Nephron progenitor cell (in vitro differentiated cells): Measurements from ENCODE around the gene WFDC12.

Source experiments
- DNase-seq: peaks from one replicate; pipeline ENCODE4 v3.0.0; 2021
- H3K27ac Mint-ChIP-seq: 2 replicates; pipeline ENCODE4 v1.8.0; 2021; ENCODE audit warnings: mild to moderate bottlenecking, moderate library complexity, mixed read lengths
- H3K27me3 Mint-ChIP-seq: 2 replicates; pipeline ENCODE4 v1.8.0; 2021; ENCODE audit warnings: mild to moderate bottlenecking, low read depth, mixed read lengths; ENCODE audit not compliant: poor library complexity
- H3K36me3 Mint-ChIP-seq: 2 replicates; pipeline ENCODE4 v1.8.0; 2021; ENCODE audit warnings: low read depth, mixed read lengths
- H3K4me1 Mint-ChIP-seq: 2 replicates; pipeline ENCODE4 v1.8.0; 2021; ENCODE audit warnings: mixed read lengths
- H3K4me3 Mint-ChIP-seq: 2 replicates; pipeline ENCODE4 v1.8.0; 2021; ENCODE audit warnings: mild to moderate bottlenecking, moderate library complexity, mixed read lengths
- H3K9me3 Mint-ChIP-seq: 2 replicates; pipeline ENCODE4 v1.8.0; 2021; ENCODE audit warnings: mild to moderate bottlenecking, moderate library complexity, mixed read lengths
- CTCF ChIP-seq: fragments of 200-600 bp; sonication (generic); IDR thresholded peaks from 2 replicates; pipeline ENCODE4 v1.5.0; 2021; ENCODE audit warnings: antibody characterized with exemption

Gene WFDC12

GRCh38 chr20:45090481-45090880, 33.8 kb downstream of the WFDC12 start:
- TF ChIP-seq CTCF = no peak
- Mint-ChIP-seq H3K27me3 (peaks cover 13% of the 10 kb centered on the region), H3K27ac (no peak overlapping the region), H3K4me1 (peaks cover 4% of the 10 kb centered on the region), H3K36me3 (peaks cover 11% of the 10 kb centered on the region), H3K9me3 (peaks cover 4% of the 10 kb centered on the region), H3K4me3 (no peak overlapping the region)
- DNase-seq = no peak

DNA sequence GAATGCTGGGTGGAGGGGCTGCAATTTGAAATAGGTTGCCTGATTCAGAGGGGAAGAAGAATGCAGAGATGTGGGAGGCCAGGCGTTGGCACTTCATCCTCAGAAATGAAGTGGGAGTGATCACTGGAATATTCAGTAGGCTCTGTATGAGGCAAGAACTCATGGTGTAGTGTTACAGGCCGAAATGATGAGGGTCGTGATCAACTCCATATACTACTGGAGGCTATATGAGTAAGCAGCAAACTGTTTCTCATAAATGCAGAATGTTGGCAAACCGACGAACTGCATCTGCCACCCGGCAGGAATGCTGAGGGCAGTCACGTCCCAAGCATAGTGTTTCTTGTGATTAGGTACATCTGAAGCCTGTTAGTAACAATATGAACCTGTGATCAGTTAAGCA, 36.0 kb downstream of the WFDC12 start:
- no peaks in the 10 kb centered on the region for H3K27me3 Mint-ChIP-seq
- no peak overlapping the region for H3K27ac Mint-ChIP-seq
- no peak for TF ChIP-seq CTCF
- H3K9me3 Mint-ChIP-seq = peaks cover 6% of the 10 kb centered on the region
- H3K4me3 Mint-ChIP-seq = no peak overlapping the region
- H3K4me1 Mint-ChIP-seq = peaks cover 4% of the 10 kb centered on the region
- peaks cover 16% of the 10 kb centered on the region for H3K36me3 Mint-ChIP-seq
- DNase-seq = no peak

DNA sequence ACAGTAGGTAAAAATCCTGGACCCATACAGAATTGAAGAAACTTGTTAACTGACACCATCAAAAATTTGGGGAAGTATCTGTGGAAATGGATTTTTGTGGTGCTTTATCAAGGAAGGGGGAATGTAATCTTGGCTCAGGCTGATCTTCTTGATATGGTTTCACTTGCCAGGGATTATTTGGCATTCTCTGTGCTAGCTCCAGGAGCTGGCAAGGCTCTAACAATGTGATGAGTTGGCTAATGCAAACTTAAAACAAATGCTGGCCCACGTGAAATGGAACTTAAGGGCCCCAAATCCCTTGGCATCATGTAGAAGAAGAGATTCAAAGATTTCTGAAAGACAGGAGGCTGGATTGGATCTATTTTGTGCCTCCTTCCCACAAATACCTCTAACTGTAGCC, 36.5 kb downstream of the WFDC12 start:
- DNase-seq = no peak
- no peaks in the 10 kb centered on the region for H3K27me3 Mint-ChIP-seq
- no peak for TF ChIP-seq CTCF
- H3K9me3 Mint-ChIP-seq = peaks cover 10% of the 10 kb centered on the region
- H3K36me3 Mint-ChIP-seq = peaks cover 20% of the 10 kb centered on the region
- no peak overlapping the region for H3K4me3 Mint-ChIP-seq
- H3K27ac Mint-ChIP-seq = no peak overlapping the region
- H3K4me1 Mint-ChIP-seq = peaks cover 4% of the 10 kb centered on the region

GRCh38 chr20:45087097-45087790, 37.0 kb downstream of the WFDC12 start:
- Mint-ChIP-seq H3K27ac (no peak overlapping the region), H3K4me1 (peaks cover 4% of the 10 kb centered on the region), H3K4me3 (no peak overlapping the region), H3K9me3 (peaks cover 15% of the 10 kb centered on the region), H3K36me3 (peaks cover 26% of the 10 kb centered on the region), H3K27me3 (no peaks in the 10 kb centered on the region)
- TF ChIP-seq CTCF = no peak
- no peak for DNase-seq

DNA sequence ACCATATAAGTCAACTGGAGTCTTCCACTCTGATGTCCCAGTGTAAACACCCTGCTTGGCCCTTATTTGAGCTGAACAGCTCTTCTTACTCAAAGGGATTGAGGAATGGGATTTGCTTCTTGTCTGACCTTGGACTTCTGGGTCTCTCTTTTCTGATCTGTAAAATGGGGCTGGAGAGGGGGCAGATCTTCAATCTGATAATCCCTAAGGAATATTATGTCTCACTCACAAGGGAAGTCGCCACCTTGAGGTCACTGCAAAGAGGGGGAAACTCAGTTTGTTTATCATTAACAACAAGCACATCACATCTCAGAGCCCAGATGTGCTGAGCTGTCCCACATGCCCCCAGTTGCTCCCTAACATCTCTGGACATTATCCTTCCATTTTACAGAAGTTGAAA, 38.4 kb downstream of the WFDC12 start:
- H3K27ac Mint-ChIP-seq = no peak overlapping the region
- no peak for TF ChIP-seq CTCF
- no peak for DNase-seq
- H3K4me1 Mint-ChIP-seq = peaks cover 4% of the 10 kb centered on the region
- H3K27me3 Mint-ChIP-seq = no peaks in the 10 kb centered on the region
- H3K9me3 Mint-ChIP-seq = peaks cover 24% of the 10 kb centered on the region
- no peak overlapping the region for H3K4me3 Mint-ChIP-seq
- peaks cover 40% of the 10 kb centered on the region for H3K36me3 Mint-ChIP-seq

DNA sequence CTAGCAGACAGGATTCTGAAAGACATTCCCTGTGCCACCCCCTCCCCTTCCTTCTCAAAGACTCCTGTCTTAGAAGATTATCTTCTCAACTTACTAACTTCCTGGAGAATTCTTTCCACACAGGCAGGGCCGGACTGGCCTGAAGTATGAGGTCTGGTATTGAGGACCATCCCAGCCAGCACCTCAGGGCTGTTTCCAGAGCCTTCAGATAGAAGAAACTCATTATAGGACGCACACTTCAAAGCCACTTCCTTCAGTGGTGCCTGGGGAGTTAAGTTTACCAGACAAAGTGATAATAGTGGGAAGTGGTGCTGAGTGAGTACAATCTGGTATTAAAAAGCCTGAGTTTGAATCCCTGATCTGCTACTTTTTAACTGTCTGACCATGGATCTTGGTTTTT, 39.0 kb downstream of the WFDC12 start:
- no peaks in the 10 kb centered on the region for H3K27me3 Mint-ChIP-seq
- no peak for DNase-seq
- no peak for TF ChIP-seq CTCF
- H3K4me1 Mint-ChIP-seq = peaks cover 4% of the 10 kb centered on the region
- peak overlapping the region; percentile 21 for H3K27ac Mint-ChIP-seq
- no peak overlapping the region for H3K4me3 Mint-ChIP-seq
- H3K9me3 Mint-ChIP-seq = peaks cover 24% of the 10 kb centered on the region
- H3K36me3 Mint-ChIP-seq = peaks cover 45% of the 10 kb centered on the region
